Nephron (organoid): ENCODE data around the gene BRCA1.
A peak's percentile ranks its signal among the peaks of the same experiment; 100 is the strongest.
"Not testable (repeated sequence)": the region's sequence is repeated elsewhere in the genome, so short reads cannot be mapped to it uniquely, and the experiment has no call there.

ENCODE experiments used
- H3K27ac Mint-ChIP-seq, 3 experiments: 2 replicates each; pipeline ENCODE4 v1.8.0; 2020; ENCODE audit warnings: mixed read lengths in 3 of 3, mild to moderate bottlenecking in 2 of 3, moderate library complexity in 1 of 3
- H3K27me3 Mint-ChIP-seq: 2 replicates; pipeline ENCODE4 v1.8.0; 2021; ENCODE audit warnings: low read depth, mild to moderate bottlenecking, moderate library complexity, mixed read lengths
- H3K36me3 Mint-ChIP-seq: 2 replicates; pipeline ENCODE4 v1.8.0; 2020; ENCODE audit warnings: low read depth, mixed read lengths
- H3K4me1 Mint-ChIP-seq: 2 replicates; pipeline ENCODE4 v1.8.0; 2020; ENCODE audit warnings: mixed read lengths
- H3K4me3 Mint-ChIP-seq, 3 experiments: 2 replicates each; pipeline ENCODE4 v1.8.0; 2020; ENCODE audit warnings: mild to moderate bottlenecking in 3 of 3, mixed read lengths in 3 of 3, moderate library complexity in 2 of 3
- H3K9me3 Mint-ChIP-seq: 2 replicates; pipeline ENCODE4 v1.8.0; 2020; ENCODE audit warnings: mixed read lengths
- CTCF ChIP-seq, 3 experiments: fragments of 200-600 bp; sonication (generic); IDR thresholded peaks; one replicate each; pipeline ENCODE4 v1.5.0; 2021; ENCODE audit warnings: antibody characterized with exemption in 3 of 3; ENCODE audit not compliant: unreplicated experiment in 3 of 3

BRCA1 gene

GRCh38 chr17:43125133-43125966, at the start of gene BRCA1:
Gene BRCA1 (minus strand): TSS chr17:43125364. CDS start chr17:43124096, 1,268 bp downstream.
- H3K4me1 Mint-ChIP-seq: peaks cover 17% of the 10 kb centered on the region
- no peak for TF ChIP-seq CTCF (IDR thresholded peaks at IDR 0.05; ENCODE audit: unreplicated experiment in 3 of 3)
- no peaks in the 10 kb centered on the region for H3K27me3 Mint-ChIP-seq
- H3K9me3 Mint-ChIP-seq: no peaks in the 10 kb centered on the region
- peak within 1 kb of the TSS; percentile 87 to 96 (median 90) for H3K4me3 Mint-ChIP-seq
- H3K27ac Mint-ChIP-seq: peak within 1 kb of the TSS; percentile 44 to 79 (median 71)
- H3K36me3 Mint-ChIP-seq: peaks cover 11% of the 10 kb centered on the region

- peak; percentile 17 to 55 (median 30) for TF ChIP-seq CTCF (IDR thresholded peaks at IDR 0.05; ENCODE audit: unreplicated experiment in 3 of 3)
- Mint-ChIP-seq H3K27ac (no peak overlapping the region), H3K27me3 (no peaks in the 10 kb centered on the region), H3K4me1 (peaks cover 35% of the 10 kb centered on the region), H3K4me3 (no peak overlapping the region), H3K9me3 (no peaks in the 10 kb centered on the region), H3K36me3 (peaks cover 20% of the 10 kb centered on the region)
Measured at GRCh38 chr17:43171586-43172487, 46.7 kb upstream of the BRCA1 start.

GRCh38 chr17:43170766-43171585, 45.8 kb upstream of the BRCA1 start, which contains the start of gene NBR1:
Gene NBR1 (plus strand): TSS chr17:43171214. CDS start chr17:43175800, 4,586 bp downstream.
- H3K9me3 Mint-ChIP-seq: no peaks in the 10 kb centered on the region
- peaks cover 26% of the 10 kb centered on the region for H3K4me1 Mint-ChIP-seq
- peaks cover 16% of the 10 kb centered on the region for H3K36me3 Mint-ChIP-seq
- H3K27me3 Mint-ChIP-seq: no peaks in the 10 kb centered on the region
- no peak within 1 kb of the TSS for H3K4me3 Mint-ChIP-seq
- no peak within 1 kb of the TSS for H3K27ac Mint-ChIP-seq
- TF ChIP-seq CTCF (IDR thresholded peaks at IDR 0.05; ENCODE audit: unreplicated experiment in 3 of 3): peak in 1 of 3 experiments; percentile 10

- no peaks in the 10 kb centered on the region for H3K9me3 Mint-ChIP-seq
- no peak overlapping the region for H3K4me3 Mint-ChIP-seq
- peaks cover 19% of the 10 kb centered on the region for H3K4me1 Mint-ChIP-seq
- no peak for TF ChIP-seq CTCF (IDR thresholded peaks at IDR 0.05; ENCODE audit: unreplicated experiment in 3 of 3)
- H3K27me3 Mint-ChIP-seq: no peaks in the 10 kb centered on the region
- H3K27ac Mint-ChIP-seq: no peak overlapping the region
- peaks cover 12% of the 10 kb centered on the region for H3K36me3 Mint-ChIP-seq
Measured at GRCh38 chr17:43170140-43170765, 45.1 kb upstream of the BRCA1 start.

GRCh38 chr17:43169561-43170139, 44.5 kb upstream of the BRCA1 start:
- Mint-ChIP-seq H3K27me3 (no peaks in the 10 kb centered on the region), H3K36me3 (peaks cover 12% of the 10 kb centered on the region), H3K4me1 (peaks cover 16% of the 10 kb centered on the region), H3K4me3 (no peak overlapping the region), H3K27ac (no peak overlapping the region), H3K9me3 (no peaks in the 10 kb centered on the region)
- no peak for TF ChIP-seq CTCF (IDR thresholded peaks at IDR 0.05; ENCODE audit: unreplicated experiment in 3 of 3)

- H3K36me3 Mint-ChIP-seq, H3K4me3 Mint-ChIP-seq, H3K4me1 Mint-ChIP-seq, H3K27me3 Mint-ChIP-seq, H3K9me3 Mint-ChIP-seq, H3K27ac Mint-ChIP-seq: not testable (repeated sequence)
Measured at GRCh38 chr17:43165971-43166370, 40.8 kb upstream of the BRCA1 start.

GRCh38 chr17:43159957-43160356, 34.8 kb upstream of the BRCA1 start:
- H3K27me3 Mint-ChIP-seq, H3K4me1 Mint-ChIP-seq, H3K9me3 Mint-ChIP-seq, H3K36me3 Mint-ChIP-seq, H3K27ac Mint-ChIP-seq, H3K4me3 Mint-ChIP-seq: not testable (repeated sequence)

GRCh38 chr17:43159232-43159631, 34.1 kb upstream of the BRCA1 start:
- not testable (repeated sequence) for H3K27ac Mint-ChIP-seq, H3K27me3 Mint-ChIP-seq, H3K4me3 Mint-ChIP-seq, H3K4me1 Mint-ChIP-seq, H3K9me3 Mint-ChIP-seq
- H3K36me3 Mint-ChIP-seq: peaks cover 12% of the 10 kb centered on the region
